GM18498 (cell line): ENCODE measurements around the gene GLP2R.
"Not testable (repeated sequence)": the region's sequence is repeated elsewhere in the genome, so short reads cannot be mapped to it uniquely, and the experiment has no call there.

ENCODE experiments used
- ATAC-seq: cut with Tn5 transposase; IDR thresholded peaks from one replicate; pipeline ENCODE4 v1.9.1; 2021; ENCODE audit warnings: mild to moderate bottlenecking, moderate library complexity; ENCODE audit not compliant: unreplicated experiment

Gene GLP2R

DNA sequence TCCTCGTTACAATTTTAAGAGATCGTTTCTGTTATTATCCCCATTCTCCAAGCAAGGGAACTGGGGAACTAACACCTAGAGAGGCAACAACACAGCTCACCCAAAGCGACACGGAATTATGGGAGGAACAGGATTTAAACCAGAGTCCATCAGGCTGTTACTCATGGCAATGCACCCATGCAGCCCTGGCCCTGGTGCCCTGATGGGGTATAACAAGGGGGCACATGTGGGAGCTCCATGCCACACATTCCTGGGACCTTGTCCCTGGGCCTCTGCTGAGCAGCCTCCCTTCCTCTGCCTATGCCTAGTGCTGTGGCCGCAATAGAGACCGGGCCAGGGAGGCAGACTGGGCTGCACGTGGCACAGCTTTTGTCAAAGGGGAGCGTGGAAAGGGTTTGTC, 92.6 kb downstream of the GLP2R start:
- no peak for ATAC-seq

DNA sequence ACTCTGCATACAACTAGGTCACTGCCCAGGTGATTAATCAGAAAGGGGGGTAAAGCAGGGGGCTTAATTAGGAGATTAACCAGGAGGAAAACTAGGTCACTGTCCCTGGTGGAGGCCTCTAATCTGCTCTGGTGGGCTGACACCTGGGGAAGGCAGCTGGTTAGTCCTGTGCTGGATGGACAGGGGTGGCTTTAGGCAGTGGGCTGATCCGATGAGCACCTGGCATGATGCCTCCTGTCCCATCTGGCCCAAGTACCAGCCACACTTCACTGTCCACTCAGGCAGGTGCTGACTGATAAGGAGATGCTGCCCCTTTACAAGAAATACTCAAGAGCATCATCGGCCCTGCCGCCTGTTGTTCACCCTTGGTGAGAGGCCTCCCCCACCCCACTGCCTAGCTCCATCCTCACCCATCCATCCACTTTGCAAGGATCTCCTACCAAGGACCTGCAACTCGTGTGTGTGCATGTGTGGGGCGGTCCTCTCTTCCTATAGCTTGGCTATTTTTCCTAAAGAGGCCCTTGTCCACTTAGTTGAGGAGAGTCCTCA, 93.2 kb downstream of the GLP2R start:
- ATAC-seq = no peak

GRCh38 chr17:9921216-9921615, 95.5 kb downstream of the GLP2R start:
- not testable (repeated sequence) for ATAC-seq

DNA sequence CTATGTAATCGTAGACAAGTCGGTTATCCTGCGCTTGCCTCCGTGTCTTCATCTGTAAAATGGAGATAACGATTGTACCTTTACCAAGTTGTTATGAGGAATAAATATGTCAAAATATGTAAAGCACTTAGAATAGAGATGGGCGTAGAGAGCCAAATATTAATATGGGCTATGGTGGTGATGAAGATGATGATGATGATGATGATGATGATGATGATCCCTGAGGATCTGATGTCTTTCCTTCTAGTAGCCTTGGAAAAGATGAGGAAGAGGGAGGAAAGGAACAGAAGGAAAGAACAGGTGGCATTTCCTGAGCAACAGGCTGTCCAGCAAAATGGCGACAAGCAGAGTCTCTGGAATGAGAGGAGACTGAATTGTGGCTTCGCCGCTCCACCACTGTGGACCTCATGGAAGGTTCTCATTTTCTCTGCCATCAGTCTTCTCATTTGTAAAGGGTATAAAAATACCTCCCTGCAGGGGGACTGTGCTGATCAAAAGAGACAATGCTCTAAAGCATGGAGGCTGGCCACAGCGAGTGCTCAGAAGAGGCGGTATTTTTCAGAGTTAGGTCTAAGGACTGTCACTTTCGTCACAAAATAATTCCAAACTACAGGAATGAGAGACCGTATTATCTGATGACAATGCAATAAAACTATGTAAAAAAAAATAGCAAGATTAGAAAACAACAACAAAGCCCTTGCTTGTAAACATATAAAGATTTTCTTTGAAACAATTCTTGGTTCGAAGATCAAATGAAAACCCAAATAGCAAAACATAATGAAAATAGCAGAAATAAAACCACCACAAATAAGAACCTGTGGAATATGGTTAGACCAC, 96.5 kb downstream of the GLP2R start:
- no peak for ATAC-seq

- ATAC-seq = no peak
These were observed 99.0 kb downstream of the GLP2R start for GRCh38 chr17:9924735-9925191.

GRCh38 chr17:9925457-9925856, 99.7 kb downstream of the GLP2R start:
- no peak for ATAC-seq

- ATAC-seq = no peak
These were observed 100.6 kb downstream of the GLP2R start for GRCh38 chr17:9926150-9926804.

DNA sequence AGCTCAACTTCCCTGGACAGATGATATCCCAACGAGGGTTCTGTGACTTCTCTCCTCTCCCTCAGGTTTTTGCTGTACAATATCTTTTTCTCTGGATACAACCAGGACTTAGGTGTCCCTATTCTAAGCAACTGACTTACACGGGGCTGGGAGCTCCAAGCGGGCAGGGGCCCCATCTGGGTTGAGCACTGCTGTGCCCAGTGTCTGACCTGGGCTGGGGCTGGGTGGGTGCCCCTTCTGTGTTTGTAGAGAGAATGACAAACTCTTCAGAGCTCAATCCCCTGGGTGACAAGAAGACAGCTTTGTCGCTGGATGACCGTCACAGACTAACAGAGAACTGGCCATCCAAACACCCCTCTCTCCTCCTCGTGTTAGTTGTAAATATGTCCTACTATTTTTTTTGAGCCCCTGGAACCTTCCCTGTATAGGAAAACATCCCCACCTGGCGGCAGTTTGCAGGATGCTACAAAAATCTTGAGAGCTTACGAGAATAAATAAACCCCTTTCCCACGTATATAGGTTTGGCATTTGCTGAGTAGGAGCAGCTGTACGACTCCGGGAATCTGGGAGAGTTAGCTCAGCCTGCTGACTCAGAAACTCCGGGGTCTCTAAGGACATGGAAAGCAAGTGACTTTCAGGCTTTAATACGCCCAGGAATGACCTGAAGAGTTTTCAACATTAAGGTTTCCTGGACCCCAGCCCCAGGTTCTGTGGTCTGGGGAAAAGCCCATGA, 103.0 kb downstream of the GLP2R start:
- no peak for ATAC-seq

DNA sequence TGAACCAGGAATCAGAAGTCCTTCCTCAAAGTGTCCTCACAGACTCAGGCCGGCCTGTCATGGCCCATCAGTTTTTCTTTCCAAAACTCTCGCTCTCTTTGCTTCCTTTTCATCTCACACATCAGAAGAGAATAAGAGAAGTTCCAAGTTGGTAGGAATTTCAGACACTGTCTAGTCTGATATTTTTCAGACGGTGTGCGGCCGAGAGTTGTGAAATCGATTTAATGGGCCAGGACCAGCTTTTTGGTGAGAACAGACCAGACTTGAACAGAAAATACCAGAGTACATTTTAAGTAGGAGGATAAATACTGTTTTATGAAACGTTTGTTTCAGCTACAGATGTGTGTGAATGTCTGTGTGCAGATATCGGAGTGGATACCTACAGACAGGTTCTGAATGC, 104.1 kb downstream of the GLP2R start:
- no peak for ATAC-seq

DNA sequence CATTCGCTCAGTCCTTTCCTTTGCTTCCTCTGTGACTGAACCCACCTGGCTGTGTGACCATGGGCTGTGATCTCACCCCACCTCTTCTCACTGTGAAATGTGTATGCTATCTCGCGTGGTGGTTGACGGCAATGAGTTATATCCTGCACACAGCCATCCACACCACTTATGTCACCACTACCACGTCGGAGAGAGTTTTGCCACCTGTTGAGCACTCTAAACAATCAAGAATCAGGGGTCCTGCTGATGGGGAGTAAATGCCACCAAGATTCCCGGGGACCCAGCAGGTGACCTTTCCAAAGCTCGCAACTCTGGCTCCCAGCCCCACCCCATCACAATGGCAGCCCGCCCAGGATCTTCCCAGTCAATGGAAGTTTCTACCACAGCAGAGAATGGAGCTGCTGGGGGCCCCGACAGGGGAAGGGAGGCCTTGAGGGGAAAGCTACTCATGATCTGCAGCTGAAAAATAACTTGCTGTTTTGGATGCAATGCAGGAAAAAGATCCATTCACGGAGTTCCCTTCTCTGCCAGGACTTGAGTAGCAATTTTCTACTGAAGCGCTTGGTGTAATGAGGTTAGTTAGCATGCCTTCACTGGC, 105.5 kb downstream of the GLP2R start:
- ATAC-seq = no peak

- ATAC-seq = no peak
These were observed 106.8 kb downstream of the GLP2R start for GRCh38 chr17:9932491-9932890.

DNA sequence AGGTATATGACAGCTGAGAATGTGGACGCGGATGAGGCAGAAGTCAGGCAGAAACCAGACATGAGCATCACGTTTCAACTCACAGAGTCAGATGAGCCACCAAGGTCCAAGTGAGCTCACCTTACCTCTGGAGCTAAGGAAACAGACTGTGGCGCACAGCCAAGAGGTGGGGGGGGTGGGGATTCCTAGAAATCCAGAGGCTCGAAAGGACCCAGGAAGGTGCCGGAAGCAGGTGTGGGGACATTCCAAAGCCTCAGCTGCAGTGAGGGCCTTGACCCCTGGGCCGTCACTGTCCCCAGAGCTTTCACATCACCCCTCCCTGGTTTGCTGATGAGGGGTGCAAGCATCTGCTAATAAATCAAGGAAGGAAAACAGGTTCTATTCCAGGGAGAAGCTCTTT, 108.6 kb downstream of the GLP2R start:
- ATAC-seq = no peak

DNA sequence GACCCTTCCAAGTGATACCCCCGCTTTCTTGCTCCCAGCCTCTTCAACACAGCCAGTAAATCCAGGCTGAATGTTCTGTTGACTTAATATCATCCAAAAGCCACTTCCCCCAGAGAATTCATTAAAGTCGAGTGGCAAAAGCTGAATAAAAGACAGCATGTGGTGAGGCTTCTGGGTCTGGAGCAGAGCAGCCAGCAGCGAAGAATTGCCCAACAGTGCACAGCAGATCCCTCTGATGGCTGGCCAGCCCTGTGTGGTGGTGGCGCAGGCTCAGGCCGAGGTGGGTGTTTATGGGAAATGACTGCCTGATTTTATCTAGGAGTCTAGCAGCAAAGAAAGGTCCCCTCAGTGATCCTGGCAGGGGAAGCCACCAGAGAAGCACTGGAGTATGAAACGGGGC, 109.7 kb downstream of the GLP2R start:
- no peak for ATAC-seq

DNA sequence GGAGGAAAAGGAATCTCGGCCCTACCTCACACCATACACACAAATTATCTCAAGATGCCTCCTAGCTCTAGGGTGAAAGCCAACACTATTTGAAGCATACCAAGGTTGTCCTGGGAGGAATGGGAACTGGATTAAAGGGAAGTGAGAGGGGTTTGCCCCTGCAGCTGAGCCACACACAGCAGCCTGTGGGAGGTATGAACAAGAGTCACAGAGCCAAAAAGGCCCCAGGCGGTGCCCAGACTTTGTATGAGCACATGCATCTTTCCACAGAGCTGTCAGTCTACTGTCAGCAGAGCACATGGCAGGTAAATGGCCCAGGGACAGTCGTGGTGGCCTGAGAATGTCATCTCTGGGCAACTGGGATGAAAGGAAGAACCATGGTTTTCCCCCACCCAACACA, 110.4 kb downstream of the GLP2R start:
- ATAC-seq = no peak

DNA sequence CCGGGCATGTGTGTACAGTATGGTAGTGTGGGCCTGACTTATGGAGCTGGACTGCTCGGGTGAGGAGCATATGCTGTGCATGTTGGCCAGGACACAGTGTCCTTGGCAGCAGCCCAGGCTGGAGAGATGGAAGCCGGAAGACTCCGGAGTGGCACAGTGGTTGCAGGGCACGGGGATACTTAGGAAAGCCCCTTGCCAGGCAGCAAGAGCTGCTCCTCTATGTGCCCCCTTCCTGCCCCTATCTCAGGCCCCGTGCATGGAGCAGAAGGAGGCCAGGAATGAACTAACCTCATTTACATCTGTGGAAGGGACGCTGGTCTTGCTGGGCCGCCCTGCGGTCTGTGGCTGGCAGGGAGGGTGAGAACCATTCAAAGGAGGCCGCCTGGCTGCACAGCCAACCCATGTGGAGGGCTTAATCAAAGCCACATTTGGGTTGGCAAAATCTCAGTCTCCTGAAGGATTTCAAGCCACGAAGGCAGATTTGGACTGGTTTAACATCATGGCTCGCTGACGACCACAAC, 111.6 kb downstream of the GLP2R start:
- no peak for ATAC-seq

- ATAC-seq = no peak
These were observed 112.2 kb downstream of the GLP2R start for GRCh38 chr17:9937901-9938300.

- no peak for ATAC-seq
These were observed 113.0 kb downstream of the GLP2R start for GRCh38 chr17:9938764-9939163.

- no peak for ATAC-seq
These were observed 115.1 kb downstream of the GLP2R start for GRCh38 chr17:9940841-9941240.

GRCh38 chr17:9941305-9941704, 115.6 kb downstream of the GLP2R start:
- no peak for ATAC-seq
